ENCODE data around the gene FOXC1. TPM values are rescaled to one million over a fixed set of nuclear protein-coding genes. Genes with fewer than 3 reads are reported as not detected.

The FOXC1 gene
- total RNA-seq, 1 experiment from 2014 or later, result 16.5 TPM

- no peaks in the 10 kb centered on the region for H3K36me3 Mint-ChIP-seq (ENCODE audit: insufficient read depth, unreplicated experiment)
- DNase-seq, result no peak
- no peak for TF ChIP-seq CTCF (IDR thresholded peaks at IDR 0.05; ENCODE audit: unreplicated experiment)
- CTCF ChIA-PET, result no interaction called here
- intact Hi-C loops (cut with micrococcal nuclease; ENCODE audit: unreplicated experiment), result no loop called here
- BruUV-seq (replicated peaks), result no TSS peak
- H3K27ac Mint-ChIP-seq (ENCODE audit: unreplicated experiment), result no peak overlapping the region
- H3K4me3 Mint-ChIP-seq (ENCODE audit: low read depth, unreplicated experiment), result no peak overlapping the region
- H3K27me3 Mint-ChIP-seq (ENCODE audit: unreplicated experiment), result peaks cover 35% of the 10 kb centered on the region
- no peaks in the 10 kb centered on the region for H3K9me3 Mint-ChIP-seq (ENCODE audit: low read depth, unreplicated experiment)
- no peaks in the 10 kb centered on the region for H3K4me1 Mint-ChIP-seq (ENCODE audit: low read depth, unreplicated experiment)
Measured at GRCh38 chr6:1580109-1580508, 29.6 kb upstream of the FOXC1 start.

GRCh38 chr6:1580585-1580984, 29.1 kb upstream of the FOXC1 start:
- Mint-ChIP-seq H3K9me3 (ENCODE audit: low read depth, unreplicated experiment) (no peaks in the 10 kb centered on the region), H3K4me1 (ENCODE audit: low read depth, unreplicated experiment) (no peaks in the 10 kb centered on the region), H3K27ac (ENCODE audit: unreplicated experiment) (no peak overlapping the region), H3K36me3 (ENCODE audit: insufficient read depth, unreplicated experiment) (no peaks in the 10 kb centered on the region), H3K27me3 (ENCODE audit: unreplicated experiment) (peaks cover 39% of the 10 kb centered on the region), H3K4me3 (ENCODE audit: low read depth, unreplicated experiment) (no peak overlapping the region)
- intact Hi-C loops (cut with micrococcal nuclease; ENCODE audit: unreplicated experiment), result no loop called here
- CTCF ChIA-PET, result no interaction called here
- no peak for DNase-seq
- TF ChIP-seq CTCF (IDR thresholded peaks at IDR 0.05; ENCODE audit: unreplicated experiment), result no peak
- BruUV-seq (replicated peaks), result no TSS peak

- TF ChIP-seq CTCF (IDR thresholded peaks at IDR 0.05; ENCODE audit: unreplicated experiment), result no peak
- Mint-ChIP-seq H3K9me3 (ENCODE audit: low read depth, unreplicated experiment) (no peaks in the 10 kb centered on the region), H3K4me3 (ENCODE audit: low read depth, unreplicated experiment) (no peak overlapping the region), H3K4me1 (ENCODE audit: low read depth, unreplicated experiment) (no peaks in the 10 kb centered on the region), H3K36me3 (ENCODE audit: insufficient read depth, unreplicated experiment) (no peaks in the 10 kb centered on the region), H3K27ac (ENCODE audit: unreplicated experiment) (no peak overlapping the region), H3K27me3 (ENCODE audit: unreplicated experiment) (peaks cover 47% of the 10 kb centered on the region)
- no peak for DNase-seq
- CTCF ChIA-PET, result no interaction called here
- no TSS peak for BruUV-seq (replicated peaks)
- intact Hi-C loops (cut with micrococcal nuclease; ENCODE audit: unreplicated experiment), result no loop called here
Measured at GRCh38 chr6:1581120-1581991, 28.4 kb upstream of the FOXC1 start.

- H3K27ac Mint-ChIP-seq (ENCODE audit: unreplicated experiment), result no peak overlapping the region
- no TSS peak for BruUV-seq (replicated peaks)
- CTCF ChIA-PET, result no interaction called here
- peaks cover 38% of the 10 kb centered on the region for H3K27me3 Mint-ChIP-seq (ENCODE audit: unreplicated experiment)
- no peaks in the 10 kb centered on the region for H3K9me3 Mint-ChIP-seq (ENCODE audit: low read depth, unreplicated experiment)
- no peaks in the 10 kb centered on the region for H3K4me1 Mint-ChIP-seq (ENCODE audit: low read depth, unreplicated experiment)
- H3K4me3 Mint-ChIP-seq (ENCODE audit: low read depth, unreplicated experiment), result no peak overlapping the region
- intact Hi-C loops (cut with micrococcal nuclease; ENCODE audit: unreplicated experiment), result no loop called here
- H3K36me3 Mint-ChIP-seq (ENCODE audit: insufficient read depth, unreplicated experiment), result no peaks in the 10 kb centered on the region
- no peak for DNase-seq
- TF ChIP-seq CTCF (IDR thresholded peaks at IDR 0.05; ENCODE audit: unreplicated experiment), result no peak
Measured at GRCh38 chr6:1584146-1584545, 25.6 kb upstream of the FOXC1 start.
